ENCODE data around the gene LAG3. TPM values are rescaled to one million over a fixed set of nuclear protein-coding genes. Genes with fewer than 3 reads are reported as not detected.
A peak's percentile ranks its signal among the peaks of the same experiment; 100 is the strongest.

The LAG3 gene
- total RNA-seq, 1 experiment from 2014 or later: 2.6 TPM

- H3K27me3 Mint-ChIP-seq (ENCODE audit: low read depth): peaks cover 24% of the 10 kb centered on the region
- TF ChIP-seq CREB1 (CRISPR knock-in tag; IDR thresholded peaks at IDR 0.05) (no peak), MLX (CRISPR knock-in tag; IDR thresholded peaks at IDR 0.05) (no peak), SP1 (CRISPR knock-in tag; conservative IDR thresholded peaks at IDR 0.05) (0 out of 2 replicates have a peak, but pooled peaks have one; percentile 21), CBFB (CRISPR knock-in tag; IDR thresholded peaks at IDR 0.05; ENCODE audit: low read depth) (0 out of 2 replicates have a peak, but pooled peaks have one; percentile 27), SMAD3 (CRISPR knock-in tag; IDR thresholded peaks at IDR 0.05; ENCODE audit: borderline replicate concordance) (no peak), PRDM15 (CRISPR knock-in tag; IDR thresholded peaks at IDR 0.05) (peak; percentile 50)
- H3K36me3 Mint-ChIP-seq: peaks cover 13% of the 10 kb centered on the region
- ATAC-seq: peak; percentile 4
- H3K9me3 Mint-ChIP-seq: no peaks in the 10 kb centered on the region
- ChIA-PET POLR2A (interaction anchor here (0.7 to 5.4 kb wide), 5 partner anchors 10 to 53 kb away, joined by 3 to 84 read pairs (median 4); partner anchors contain the start of genes GPR162 and MLF2), CTCF (interaction anchor here (1.0 to 10.5 kb wide), 8 partner anchors 10 to 149 kb away, joined by 6 to 234 read pairs (median 26); partner anchors contain the start of genes CDCA3, GPR162, MLF2 and P3H3)
- H3K4me3 Mint-ChIP-seq: peak overlapping the region; percentile 98
- peak overlapping the region; percentile 98 for H3K27ac Mint-ChIP-seq
- DNase-seq (ENCODE audit: low spot score): no peak
- H3K4me1 Mint-ChIP-seq: peaks cover 69% of the 10 kb centered on the region
Measured at GRCh38 chr12:6768437-6768914, 3.8 kb upstream of the LAG3 start.

GRCh38 chr12:6768990-6769389, 3.3 kb upstream of the LAG3 start:
- peaks cover 64% of the 10 kb centered on the region for H3K4me1 Mint-ChIP-seq
- ChIA-PET POLR2A (interaction anchor here (0.6 to 5.4 kb wide), 7 partner anchors 10 to 80 kb away, joined by 3 to 84 read pairs (median 4); partner anchors contain the start of genes GPR162, MLF2 and ZNF384), CTCF (interaction anchor here (1.0 to 10.5 kb wide), 6 partner anchors 9 to 149 kb away, joined by 6 to 234 read pairs (median 28); partner anchors contain the start of genes MLF2 and P3H3)
- H3K27me3 Mint-ChIP-seq (ENCODE audit: low read depth): peaks cover 26% of the 10 kb centered on the region
- H3K4me3 Mint-ChIP-seq: peak overlapping the region; percentile 98
- ATAC-seq (peak; percentile 19), DNase-seq (ENCODE audit: low spot score) (peak; percentile 80)
- peak overlapping the region; percentile 98 for H3K27ac Mint-ChIP-seq
- peaks cover 13% of the 10 kb centered on the region for H3K36me3 Mint-ChIP-seq
- H3K9me3 Mint-ChIP-seq: no peaks in the 10 kb centered on the region
- TF ChIP-seq NR1H2 (CRISPR knock-in tag; IDR thresholded peaks at IDR 0.05) (no peak), USF2 (CRISPR knock-in tag; IDR thresholded peaks at IDR 0.05) (peak; percentile 16; the same call in 1 of the 2 replicates), ZBTB21 (CRISPR knock-in tag; IDR thresholded peaks at IDR 0.05; ENCODE audit: borderline replicate concordance) (0 out of 2 replicates have a peak, but pooled peaks have one; percentile 40), E2F1 (CRISPR knock-in tag; IDR thresholded peaks at IDR 0.05) (no peak), ARID4B (CRISPR knock-in tag; IDR thresholded peaks at IDR 0.05; ENCODE audit: borderline replicate concordance) (0 out of 2 replicates have a peak, but pooled peaks have one; percentile 13)
